HG03064 (cell line): ENCODE data around the gene TCF7L1.
"Not testable (repeated sequence)": the region's sequence is repeated elsewhere in the genome, so short reads cannot be mapped to it uniquely, and the experiment has no call there.

ENCODE experiments used
- ATAC-seq: cut with Tn5 transposase; IDR thresholded peaks from one replicate; pipeline ENCODE4 v1.9.1; 2021; ENCODE audit warnings: low read depth; ENCODE audit not compliant: unreplicated experiment

The TCF7L1 gene, protein sequence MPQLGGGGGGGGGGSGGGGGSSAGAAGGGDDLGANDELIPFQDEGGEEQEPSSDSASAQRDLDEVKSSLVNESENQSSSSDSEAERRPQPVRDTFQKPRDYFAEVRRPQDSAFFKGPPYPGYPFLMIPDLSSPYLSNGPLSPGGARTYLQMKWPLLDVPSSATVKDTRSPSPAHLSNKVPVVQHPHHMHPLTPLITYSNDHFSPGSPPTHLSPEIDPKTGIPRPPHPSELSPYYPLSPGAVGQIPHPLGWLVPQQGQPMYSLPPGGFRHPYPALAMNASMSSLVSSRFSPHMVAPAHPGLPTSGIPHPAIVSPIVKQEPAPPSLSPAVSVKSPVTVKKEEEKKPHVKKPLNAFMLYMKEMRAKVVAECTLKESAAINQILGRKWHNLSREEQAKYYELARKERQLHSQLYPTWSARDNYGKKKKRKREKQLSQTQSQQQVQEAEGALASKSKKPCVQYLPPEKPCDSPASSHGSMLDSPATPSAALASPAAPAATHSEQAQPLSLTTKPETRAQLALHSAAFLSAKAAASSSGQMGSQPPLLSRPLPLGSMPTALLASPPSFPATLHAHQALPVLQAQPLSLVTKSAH

GRCh38 chr2:85132834-85133637 is at the start of gene TCF7L1:
TCF7L1 (plus strand) TSS chr2:85133392; CDS start chr2:85133685, 293 bp downstream.
- no peak for ATAC-seq

GRCh38 chr2:85085563-85085962 is 47.6 kb upstream of the TCF7L1 start:
- ATAC-seq = no peak

GRCh38 chr2:85087541-85087940 is 45.7 kb upstream of the TCF7L1 start:
- no peak for ATAC-seq

- no peak for ATAC-seq
Measured at GRCh38 chr2:85088921-85089320, 44.3 kb upstream of the TCF7L1 start.

DNA sequence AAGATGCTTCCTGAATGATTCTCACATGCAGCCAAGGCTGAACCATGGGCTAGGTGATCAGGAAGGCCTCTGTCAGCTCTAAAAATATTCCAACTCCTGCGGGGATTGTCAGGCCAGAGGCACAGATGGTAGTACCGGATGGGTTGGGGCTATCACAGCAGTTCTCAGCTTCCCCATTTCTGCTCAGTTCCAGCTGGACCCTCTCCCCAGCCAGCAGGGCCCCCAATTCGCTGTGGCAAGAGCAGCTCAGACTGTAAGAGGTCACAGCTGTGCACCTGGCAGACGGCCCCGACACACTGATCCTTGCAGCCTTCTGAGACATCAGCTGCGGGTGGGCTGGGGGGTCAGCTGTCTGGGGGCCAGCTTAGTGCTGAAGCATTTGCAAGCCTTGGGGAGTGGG is 43.6 kb upstream of the TCF7L1 start:
- ATAC-seq = no peak

DNA sequence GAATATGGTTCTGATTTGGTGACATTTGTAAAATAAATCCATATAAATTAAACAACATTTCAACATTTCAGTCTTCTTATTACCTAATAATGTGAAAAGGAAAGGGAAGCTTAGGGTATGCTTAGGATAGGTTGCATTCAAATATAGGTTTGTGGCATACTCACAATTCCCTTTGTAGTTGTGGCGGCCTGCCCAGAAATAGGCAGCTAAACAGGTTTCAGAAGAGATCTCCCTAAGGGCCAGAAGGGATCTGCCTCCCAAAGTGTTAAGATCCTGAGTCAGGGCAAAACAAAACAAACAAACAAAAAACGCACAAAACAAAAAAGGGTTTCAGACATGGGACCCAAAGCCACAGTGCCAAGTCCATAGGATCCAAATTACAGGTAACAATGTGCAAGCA is 41.4 kb upstream of the TCF7L1 start:
- ATAC-seq = no peak

DNA sequence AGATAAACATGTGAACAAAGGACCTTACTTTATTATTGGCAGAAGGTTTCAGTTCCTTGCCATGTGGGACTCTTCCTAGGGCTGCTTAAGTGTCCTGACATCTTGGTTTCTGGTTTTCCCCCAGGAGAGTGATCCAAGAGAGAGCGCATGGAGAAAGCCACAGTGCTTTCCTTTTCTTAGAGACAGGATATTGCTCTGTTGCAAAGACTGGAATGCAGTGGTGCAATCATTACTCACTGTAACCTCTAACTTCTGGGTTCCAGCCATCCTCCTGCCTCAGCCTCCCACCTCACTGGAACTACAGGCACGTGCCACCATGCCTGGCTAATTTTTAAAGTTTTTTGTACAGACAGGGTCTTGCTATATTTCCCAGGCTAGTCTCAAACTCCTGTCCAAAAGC is 38.1 kb upstream of the TCF7L1 start:
- ATAC-seq = no peak

GRCh38 chr2:85096616-85097015 is 36.6 kb upstream of the TCF7L1 start:
- ATAC-seq = no peak

DNA sequence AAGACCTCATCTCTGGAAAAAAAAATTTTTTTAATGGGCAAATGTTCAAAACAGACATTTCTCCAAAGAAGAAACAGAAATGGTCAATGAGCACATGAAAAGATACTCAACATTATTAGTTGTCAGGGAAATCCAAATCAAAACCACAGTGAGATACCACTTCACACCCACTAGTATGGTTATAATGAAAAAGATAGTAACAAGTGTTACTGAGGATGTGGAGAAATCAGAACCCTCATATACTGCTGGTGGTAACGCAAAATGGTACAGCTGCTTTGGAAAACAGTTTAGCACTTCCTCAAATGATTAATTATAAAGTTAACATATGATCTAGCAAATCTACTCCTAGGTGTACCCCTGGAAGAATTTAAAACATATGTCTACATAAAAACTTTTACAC is 29.0 kb upstream of the TCF7L1 start:
- no peak for ATAC-seq

GRCh38 chr2:85106489-85107180 is 26.6 kb upstream of the TCF7L1 start:
- no peak for ATAC-seq

DNA sequence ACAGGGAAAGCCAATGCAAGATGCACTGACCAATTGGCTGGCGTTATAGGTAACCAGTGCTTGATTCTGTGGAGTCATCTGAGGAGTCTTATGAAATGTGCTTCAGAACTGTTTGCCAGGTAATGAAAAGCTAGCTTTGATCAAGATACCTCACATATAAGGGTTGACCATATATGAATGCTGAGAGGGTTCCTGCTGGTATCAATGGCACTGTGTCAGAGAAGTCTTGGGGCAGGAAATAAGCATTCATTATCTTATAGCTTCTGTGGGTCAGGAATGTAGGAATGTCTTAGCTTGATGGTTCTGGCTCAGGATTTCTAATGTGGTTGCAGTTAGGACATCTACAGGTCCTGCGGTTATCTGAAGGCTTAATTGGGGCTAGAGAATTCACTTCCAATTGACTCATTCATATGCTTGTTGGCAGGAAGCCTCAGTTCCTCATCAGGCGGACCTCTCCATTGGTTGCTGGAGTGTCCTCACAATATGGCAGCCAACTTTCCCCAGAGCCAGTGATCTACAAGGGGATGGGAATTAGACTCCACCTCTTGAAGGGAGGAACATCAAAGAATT is 22.1 kb upstream of the TCF7L1 start:
- no peak for ATAC-seq

DNA sequence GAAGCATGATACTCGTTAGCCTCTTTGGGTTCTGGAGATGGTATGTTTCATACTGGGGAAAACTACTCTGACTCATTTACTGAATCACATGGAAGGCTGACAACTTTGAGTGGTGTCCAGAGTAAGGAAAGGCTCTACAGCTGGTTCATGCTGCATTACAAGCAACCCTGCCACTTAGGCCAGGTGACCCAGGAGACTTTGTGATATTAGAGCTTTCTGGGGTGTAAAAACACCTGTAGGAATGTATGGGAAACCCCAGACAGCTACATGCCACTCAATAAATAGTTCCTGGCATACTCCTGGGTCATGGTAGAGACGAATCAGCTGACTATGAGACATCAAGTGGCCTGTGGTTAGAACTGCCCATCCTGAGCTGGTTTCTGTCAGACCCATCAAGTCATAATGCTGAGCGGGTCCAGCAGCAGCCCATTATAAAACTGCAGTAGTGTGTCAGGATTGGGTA is 21.3 kb upstream of the TCF7L1 start:
- no peak for ATAC-seq

DNA sequence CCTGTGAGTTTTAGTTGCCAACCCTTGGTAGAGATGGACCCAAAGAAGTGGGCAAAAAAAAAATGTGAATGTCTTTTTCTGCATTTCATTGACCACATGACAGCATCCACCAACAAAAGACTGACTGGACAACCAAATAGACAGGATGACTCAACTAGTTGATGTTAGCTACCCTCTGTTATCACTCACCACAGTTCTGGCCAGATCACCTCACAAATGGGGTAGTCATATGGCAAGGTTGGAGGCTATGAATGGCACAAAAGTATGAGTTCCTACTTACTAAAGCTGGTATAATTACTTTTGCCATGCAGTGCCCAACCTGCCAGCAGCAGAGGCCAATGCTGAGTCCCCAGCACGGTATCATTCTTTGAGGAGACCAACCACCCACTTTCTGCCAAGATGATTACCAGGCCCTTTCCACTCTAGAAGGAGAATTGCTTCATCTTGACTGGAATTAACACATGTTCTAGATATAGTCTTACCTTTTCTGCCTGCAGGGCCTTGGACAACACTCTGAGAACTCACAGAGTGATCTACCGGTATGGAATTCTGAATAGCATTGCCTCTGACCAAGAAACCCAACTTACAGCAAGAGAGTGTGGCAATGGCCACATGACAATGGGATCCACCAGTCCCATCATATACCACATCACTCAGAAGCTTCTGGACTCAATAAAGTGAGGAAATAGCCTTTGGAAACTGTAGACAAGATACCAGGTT is 20.1 kb upstream of the TCF7L1 start:
- no peak for ATAC-seq

DNA sequence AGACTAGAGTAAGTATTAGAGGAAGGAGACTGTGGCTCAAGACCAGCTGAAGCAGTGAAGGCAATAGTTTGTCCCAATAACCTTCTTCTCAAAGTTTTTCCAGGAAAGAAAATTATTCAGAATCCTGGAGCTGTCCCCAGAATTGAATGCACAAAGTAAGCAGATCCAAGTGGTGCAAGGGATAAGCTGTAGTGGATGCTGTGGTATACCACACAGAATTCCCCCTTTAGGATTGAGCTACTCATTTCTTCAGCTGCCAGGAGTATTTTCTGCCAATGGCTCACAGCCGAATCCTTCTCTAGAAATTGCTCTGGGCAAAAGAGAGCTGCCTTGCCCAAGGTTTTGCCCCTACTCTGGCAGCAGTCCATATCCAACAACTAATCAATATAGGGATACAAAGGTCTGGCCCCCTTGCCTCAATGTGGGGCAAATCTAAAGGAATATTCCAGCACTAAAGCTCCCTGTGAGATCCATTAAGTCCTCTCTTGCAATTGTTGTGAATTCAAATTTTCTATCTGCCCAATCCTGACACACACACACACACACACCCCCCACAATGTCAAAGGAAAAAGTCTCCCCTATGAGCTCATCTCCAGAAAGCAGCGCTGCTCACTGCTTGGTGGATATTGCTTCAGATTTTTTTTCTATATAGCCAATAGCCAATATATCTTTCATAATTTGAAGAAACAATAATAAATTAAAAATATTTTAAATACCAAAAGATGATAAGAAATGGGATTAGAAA is 18.4 kb upstream of the TCF7L1 start:
- ATAC-seq = no peak

GRCh38 chr2:85116207-85116606 is 17.0 kb upstream of the TCF7L1 start:
- no peak for ATAC-seq

GRCh38 chr2:85119900-85120299 is 13.3 kb upstream of the TCF7L1 start:
- no peak for ATAC-seq

- ATAC-seq = no peak
Measured at GRCh38 chr2:85120363-85120762, 12.8 kb upstream of the TCF7L1 start.

DNA sequence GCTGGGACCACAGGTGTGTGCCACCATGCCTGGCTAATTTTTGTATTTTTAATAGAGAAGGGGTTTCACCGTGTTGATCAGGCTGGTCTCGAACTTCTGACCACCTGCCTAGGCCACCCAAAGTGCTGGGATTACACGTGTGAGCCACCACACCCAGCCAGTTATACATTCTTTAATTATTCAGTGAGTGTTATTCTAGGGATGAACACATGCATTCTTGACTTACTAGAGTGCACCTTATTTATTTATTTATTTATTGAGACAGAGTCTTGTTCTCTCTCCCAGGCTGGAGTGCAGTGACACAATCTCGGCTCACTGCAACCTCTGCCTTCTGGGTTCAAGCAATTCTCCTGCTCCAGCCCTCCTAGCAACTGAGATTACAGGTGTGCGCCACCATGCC is 6.7 kb upstream of the TCF7L1 start:
- not testable (repeated sequence) for ATAC-seq

GRCh38 chr2:85129861-85130260 is 3.3 kb upstream of the TCF7L1 start:
- ATAC-seq = no peak
